RCC 7860 (cell line): Measurements from ENCODE around the gene TGFBI.
A peak's percentile ranks its signal among the peaks of the same experiment; 100 is the strongest.

Source experiments
- DNase-seq: peaks from one replicate; pipeline ENCODE4 v3.0.0-alpha.2; 2015; ENCODE audit warnings: low spot score
- FAIRE-seq: peaks from 2 replicates; lab custom pipeline; 2012; peaks lifted over from hg19 to GRCh38; lab: Jason Lieb, UNC

Gene TGFBI

DNA sequence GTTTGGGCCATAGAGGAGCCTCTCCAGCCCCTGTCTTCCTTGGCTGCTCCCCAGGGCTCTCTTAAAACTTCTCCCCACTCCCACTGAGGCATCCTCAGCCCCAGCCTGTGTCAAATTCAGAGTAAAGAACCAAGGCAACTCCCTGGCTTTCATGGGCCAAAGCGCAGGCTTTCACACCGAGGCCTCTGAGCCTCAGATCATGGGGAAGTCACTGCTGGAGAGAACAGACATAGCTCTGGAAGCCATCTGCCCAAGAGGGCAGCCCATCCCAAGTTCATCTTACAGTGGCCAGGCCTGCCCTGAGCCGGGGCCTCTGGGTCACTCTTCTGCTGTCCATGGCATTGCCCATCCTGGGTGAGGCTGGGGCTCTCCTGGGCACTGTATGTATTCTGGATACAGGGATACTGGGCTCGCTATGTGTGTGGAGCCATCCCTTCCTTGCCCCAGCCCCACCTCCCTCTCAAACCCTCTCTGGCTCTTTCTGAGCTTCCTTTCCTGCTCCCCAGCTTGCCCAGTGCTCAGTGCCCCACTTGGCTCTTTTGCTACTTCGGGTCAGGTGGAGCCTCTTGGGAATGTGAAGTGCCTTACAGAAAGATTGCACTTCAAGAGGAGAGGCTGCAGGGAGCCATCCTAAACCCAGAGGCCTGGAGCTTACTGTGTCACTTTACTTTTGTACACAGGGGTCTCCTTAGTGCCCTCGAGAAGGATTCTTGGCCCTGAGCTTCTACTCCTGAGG, 33.0 kb downstream of the TGFBI start:
- FAIRE-seq (no peak), DNase-seq (no peak)

DNA sequence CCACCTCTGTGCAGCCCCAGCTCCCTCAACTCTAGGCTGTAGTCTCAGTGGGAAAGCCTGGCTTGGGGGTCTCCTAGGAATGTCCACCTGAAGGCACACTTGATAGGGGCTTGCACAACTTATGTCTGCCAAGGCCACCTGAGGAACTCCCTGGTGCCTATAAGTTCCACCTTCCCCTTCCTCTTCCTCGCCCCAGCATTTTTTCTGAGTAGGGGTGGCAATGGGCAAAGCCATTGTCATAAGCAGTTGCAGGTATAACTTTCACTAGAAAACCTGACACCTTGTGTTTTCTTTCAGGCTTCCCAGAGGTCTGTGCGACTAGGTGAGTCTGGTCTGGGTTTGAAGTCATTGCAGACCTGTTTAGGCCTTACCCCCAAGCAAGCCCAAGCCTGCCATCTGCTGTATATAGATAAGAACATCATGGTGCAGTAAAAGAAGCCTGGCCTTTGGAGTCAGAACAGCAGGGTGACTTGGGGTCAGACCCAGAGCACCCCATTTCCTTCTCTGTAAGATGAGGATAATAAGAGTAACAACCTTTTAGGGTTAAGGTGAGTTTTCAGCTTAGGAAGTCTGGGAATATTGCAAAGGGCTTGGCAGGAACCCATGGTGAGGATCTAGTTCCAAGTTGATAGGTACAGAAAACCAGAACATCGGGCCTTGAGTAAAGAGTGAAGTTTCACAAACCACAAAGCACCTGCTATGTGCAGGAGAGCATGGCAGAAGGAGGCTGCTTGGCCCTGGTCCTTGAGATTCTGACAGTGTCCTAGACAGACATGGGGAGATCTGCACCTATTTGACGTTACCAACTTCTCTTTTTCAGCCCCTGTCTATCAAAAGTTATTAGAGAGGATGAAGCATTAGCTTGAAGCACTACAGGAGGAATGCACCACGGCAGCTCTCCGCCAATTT, 33.8 kb downstream of the TGFBI start:
- peak; percentile 46 for DNase-seq
- FAIRE-seq, result no peak

DNA sequence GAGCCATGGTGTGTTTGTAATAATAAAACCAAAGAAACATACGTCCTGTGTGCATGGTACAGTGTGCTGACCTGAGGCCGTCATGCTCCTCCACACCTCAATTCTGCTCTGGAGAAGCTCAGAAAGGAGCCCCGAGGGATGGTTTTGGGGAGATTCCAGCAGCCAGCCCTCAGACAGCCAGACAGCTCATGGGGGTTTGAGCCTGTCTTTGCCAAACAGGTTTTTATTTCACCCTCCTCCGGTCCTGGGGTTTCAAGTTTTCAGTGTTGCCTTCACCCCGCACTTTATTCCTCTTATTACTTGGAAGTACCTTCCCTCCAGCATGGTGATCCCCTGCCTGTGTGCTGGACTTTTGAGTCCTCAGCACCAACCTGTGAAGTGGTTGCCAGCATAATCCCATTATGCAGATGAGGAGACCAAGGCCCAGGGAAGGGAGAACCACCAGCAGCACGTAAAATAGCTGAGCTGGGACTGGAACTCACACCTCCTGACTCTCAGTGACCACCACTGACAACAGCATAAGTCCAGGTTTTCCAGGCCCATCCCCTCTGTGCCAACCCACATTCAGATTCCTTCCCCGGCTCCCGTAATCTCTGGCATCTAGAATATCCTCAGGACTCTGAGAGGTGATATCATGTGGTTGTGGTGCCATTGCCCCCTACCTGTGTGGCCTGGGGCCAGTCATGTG, 35.1 kb downstream of the TGFBI start:
- FAIRE-seq (no peak), DNase-seq (no peak)

DNA sequence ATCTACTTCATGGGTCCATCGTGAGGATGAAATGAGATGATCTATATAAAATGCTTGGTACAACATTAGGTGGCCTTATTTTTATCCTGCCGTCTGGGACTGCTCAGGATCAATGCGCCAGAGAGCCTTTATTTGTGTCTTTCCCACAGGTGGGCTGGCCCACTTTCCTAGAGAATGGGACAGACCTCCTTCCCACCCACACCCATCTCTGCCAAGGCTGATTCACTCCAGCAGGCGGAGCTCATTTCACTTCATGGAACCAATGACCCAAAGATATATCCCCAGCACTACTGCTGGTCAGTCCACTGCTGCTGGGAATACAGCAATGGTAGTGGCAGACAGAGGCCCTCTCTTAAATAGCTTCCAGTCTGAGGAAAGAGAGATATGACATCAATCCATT, 35.7 kb downstream of the TGFBI start:
- DNase-seq, result no peak
- no peak for FAIRE-seq

DNA sequence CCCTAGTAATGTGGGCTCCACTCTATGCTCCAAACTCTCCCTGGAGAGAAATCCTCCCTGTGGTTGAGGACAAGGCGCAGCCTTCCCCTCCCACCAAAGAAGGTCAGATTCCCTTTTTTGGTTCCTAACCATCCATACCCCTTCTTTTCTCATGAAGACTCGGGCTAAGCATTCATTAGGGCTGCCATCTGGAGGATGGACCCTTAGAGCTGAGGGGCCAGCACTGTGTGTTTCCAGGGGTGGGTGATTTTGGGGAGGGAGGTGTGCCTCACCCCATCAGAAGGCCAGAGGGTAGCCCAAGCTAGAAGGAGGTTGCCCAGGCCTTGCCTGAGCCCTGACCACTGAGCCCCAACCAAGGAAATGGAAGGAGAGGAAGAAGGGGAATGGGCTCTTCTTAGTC, 36.8 kb downstream of the TGFBI start:
- DNase-seq (no peak), FAIRE-seq (no peak)

DNA sequence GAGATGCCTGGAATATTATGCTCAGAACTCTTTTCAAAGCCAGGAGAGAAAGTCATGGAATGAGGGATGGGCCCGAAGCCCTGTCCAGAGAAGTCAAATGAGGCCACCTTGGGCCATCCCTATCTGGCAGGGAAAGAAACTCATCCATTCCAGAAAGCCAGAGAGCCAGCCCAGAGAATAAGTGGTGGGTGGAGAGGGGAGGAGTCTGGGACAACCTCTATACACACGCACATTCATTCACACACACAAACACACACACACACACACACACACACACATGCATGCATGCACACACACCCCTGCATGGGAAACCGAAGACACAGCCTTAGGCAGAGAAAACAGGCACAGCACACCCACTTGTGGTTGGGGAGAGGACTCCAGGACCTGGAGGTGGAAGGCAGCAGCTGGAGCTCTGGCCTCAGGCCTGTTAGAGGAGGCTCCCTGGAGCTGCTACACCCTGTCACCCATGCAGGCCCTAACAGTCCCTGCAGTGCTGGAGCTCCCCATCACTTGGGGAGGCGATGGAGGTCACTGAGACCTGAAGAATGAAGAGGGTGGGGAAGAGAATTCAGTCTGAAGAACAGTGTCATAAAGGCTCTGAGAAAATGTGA, 38.0 kb downstream of the TGFBI start:
- peak; percentile 49 for DNase-seq
- no peak for FAIRE-seq

DNA sequence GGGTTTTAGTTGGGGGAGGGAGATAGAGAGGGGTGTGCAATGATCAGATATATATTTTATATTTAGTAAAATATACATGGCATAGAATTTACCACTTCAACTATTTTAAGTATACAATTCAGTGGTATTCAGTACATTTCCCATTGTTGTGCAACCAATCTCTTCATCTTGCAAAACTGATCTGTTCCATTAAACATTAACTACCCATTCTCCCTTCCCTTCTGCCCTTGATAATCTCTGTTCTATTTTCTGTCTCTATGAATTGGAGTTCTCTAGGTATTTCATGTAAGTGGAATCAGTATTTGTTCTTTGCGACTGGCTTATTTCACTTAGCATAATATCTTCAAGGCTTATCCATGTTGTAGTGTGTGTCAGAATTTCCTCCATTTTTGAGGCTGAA, 38.6 kb downstream of the TGFBI start:
- DNase-seq (no peak), FAIRE-seq (peak; percentile 83)

DNA sequence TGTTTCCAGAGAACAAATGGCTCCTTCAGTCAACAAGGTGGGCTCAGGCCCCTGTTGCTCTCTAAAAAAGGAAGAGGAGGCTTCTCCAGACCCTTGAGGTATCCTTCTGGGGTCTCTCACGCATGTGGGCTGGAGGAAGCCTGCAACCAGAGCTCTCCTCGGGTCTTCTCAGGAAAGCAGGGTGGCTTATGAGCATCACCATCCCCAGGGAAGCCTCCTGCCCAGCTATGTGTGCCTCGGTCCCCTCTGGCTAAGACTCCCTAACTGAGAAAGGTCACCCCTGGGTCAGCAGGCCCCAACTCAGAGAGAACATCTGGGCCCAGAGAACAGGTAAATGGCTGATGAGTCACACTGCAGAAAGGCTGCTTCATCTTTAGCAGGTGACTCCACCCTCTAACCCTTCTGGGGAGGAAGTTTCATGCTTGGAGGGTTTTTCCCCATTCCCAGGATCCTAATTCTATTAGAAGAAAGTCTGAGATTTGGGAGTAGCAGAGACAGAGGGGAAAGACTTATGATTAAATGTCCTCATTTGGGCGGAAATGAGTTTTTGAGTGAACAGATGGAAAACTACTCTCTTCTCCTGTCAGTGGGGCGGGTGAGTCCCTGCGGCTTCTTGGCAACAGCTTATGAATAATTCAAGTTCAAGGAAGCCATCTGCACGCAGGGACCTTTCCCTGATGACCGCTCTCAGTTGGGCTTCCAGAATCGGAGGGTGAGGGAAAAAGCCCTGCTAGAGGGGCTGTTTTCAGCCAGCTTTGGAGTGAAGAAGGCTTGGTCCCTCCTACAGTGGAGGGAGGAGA, 41.9 kb downstream of the TGFBI start:
- DNase-seq, result no peak
- FAIRE-seq, result no peak

DNA sequence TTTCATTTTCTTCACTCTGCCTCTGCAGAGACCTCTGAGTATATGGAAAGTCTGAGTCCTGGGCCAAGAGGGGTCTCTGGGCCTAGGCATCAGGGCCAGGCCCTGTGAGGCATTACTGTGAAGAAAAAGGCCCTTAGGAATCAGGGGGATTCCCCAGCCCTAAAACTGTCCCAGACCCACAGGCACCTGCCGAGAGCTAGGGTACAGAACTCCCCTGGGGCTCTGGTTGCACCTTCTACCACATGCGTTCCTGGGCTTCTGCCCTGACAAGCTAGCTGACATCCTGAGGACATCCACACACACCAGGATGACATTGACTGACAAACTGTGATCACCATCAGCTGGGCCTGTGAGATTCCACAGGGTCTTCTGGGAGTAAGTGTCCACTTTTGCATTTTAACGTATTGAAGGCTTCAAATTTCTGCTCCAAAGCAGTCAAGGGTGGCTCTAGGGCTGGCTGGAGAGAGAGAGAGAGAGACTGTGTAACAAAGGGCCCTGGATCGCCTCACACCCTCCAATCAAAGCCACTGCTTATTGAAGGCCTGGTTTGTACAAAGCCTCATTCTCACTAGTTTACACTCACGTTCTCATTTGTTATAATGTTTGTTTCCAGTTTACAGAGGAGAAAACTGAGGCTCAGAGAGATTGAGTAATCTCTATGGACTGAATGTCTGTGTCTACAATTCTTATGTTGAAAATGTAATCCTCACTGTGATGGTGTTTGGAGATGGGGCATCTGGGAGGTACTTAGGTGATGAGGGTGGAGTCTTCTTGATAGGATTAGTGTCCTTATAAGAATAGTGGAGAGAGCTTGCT, 45.1 kb downstream of the TGFBI start:
- DNase-seq, result no peak
- FAIRE-seq, result no peak

DNA sequence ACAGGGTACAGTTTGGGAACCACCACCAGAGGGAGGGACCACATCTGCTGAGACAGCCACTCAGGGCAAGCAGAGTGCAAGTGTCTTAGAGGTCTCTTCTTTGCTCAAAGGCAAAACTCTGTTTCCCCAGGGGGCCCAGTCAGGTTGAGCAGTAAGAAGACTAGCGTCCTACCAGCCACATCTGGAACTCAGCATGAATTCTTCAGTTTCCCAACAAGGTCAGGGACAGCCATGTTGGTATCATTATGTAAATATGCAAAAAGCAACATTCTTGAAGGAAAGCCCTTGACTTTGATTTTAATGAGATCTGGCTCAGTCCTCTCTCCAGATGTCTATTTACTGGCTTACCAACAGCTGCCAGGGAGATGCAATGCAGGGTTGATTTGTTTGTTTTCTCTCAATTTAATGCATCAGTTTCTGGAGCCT, 46.7 kb downstream of the TGFBI start:
- no peak for DNase-seq
- no peak for FAIRE-seq

DNA sequence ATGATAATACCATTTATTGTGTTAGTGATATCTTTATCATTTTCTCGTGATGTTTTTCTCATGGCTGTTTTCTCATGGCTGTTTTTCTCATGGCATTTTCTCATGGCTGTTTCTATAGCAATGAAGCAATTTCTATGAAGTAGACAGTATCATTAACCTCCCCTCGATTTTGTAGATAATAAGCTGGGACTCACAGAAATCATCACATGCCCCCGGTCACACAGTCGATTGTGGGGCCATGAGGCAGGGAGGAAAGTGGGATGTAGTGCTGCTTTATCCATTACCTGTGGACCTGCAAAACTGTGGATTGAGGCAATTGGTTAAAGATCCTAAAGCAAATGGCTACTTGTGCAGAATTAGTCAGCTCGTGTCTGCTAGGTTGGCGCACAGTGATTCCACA, 47.3 kb downstream of the TGFBI start:
- FAIRE-seq, result no peak

DNA sequence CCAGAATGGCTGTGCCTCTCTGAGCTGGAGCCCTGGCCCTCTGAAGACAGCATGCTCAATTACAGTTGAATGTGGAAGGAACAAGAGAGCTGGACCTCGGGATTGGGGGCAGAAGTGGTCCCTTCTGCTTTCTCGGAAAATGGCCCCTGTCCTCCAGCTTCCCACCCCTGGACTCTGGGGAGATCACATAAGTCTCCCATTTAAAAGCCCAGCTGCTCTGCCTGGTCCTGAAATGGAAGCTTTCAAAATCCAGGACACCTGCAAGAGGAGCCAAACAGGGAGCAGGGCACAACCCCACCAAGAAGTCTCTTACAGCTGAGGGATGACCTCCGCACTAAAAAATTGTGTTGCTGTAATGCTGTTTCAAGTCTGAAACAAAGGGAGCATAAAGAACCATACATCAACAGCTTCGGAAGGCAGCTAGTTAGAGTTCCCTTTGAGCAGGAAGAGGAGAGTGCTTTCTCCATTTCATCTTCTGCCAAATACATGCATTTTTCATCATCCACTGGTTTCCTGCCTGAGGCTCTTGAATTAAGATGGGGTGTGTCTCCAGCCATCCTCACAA, 48.2 kb downstream of the TGFBI start:
- FAIRE-seq, result no peak

More for the DNA sequence above, 47.3 kb downstream of the TGFBI start:
- no peak for DNase-seq

DNA sequence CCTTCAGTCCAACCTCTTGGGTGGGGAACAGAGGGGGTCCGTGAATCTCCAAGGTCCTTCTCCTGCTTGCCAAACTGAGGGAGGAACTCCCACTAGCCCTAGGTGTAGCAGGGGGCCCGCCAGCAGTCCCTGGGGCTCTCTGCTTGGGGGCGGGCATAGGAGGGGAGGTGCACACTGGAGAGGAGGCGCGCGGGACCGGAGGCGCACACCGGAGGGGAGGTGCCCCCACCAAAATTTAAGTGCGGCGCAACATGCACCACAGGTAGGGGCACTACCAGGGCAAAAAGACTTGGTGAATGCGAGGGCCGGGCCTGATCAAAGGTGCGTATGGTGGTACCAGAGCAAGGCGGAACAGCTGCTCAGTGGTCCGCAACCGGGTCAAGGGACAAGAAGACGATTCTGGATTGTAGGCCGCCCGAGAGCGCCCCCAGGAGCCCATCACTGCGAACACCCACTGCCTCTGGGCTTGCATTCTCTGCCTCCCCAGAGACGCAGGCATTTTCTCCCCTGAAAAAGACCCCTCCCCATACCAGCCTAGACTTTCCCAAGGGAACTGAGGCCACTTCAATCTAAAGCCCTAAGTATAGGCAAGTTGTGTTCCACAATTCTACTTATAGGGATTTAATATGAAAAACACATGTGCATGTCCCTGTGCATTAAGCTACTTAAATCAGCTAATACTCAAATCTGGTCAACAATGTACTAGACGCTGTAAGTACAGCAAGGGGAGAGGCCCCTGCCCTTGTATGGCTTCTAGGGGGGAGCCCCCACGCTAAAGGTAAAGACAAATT, 50.6 kb downstream of the TGFBI start:
- FAIRE-seq, result no peak
- no peak for DNase-seq

More for the DNA sequence above, 48.2 kb downstream of the TGFBI start:
- no peak for DNase-seq

DNA sequence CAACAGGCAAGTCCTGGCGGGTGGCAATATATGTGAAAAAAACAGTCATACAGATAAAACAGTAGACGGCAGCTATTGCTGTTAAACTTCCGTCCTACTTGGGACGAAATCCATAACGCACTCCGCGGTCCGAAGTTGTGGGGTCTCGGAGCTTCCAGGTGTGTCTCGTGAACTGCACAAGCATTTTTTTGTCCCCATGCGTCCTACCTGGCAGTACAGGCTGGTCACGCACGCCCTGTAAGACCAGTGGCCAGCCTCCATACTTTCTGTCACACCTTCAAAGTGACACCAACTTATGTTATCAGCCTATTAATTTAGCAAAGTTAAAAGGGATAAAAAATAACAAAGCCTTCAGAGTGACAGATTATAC, 51.3 kb downstream of the TGFBI start:
- FAIRE-seq (no peak), DNase-seq (no peak)

DNA sequence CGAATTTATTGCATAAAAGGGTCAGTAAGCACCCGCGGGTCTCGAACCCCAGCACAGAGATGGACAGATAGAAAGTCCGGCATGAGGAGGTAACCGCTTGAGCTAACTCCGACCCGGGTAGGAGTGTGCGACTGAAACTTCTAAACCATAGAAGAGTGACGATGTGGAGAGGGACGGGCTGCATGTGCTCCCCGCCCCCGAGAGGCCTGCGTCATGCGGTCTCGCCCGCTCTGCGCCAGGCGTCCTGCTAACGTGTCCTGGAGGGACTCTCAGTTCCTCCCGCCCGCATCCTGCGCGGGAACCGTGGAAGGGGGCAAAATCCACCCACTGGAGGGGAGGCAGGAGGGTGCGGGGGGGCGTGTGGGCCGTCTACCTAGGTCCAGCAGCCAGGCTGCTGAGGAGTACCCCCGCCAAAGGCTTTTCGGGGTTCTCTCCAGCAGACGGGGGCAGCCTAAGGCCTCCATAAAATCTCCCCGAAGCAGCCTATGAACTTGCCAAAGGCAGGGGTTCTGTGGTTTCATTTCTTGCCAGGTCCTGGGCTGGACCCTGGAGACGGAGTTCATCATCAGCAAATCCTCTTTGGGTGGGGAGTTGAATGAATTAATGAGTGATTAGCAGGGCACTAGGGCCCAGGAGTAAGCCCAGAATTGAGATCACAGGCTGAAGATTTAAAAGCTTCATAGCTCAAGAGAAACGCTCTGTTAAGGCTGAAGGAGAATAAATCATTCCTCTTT, 51.9 kb downstream of the TGFBI start:
- peak; percentile 67 for FAIRE-seq

DNA sequence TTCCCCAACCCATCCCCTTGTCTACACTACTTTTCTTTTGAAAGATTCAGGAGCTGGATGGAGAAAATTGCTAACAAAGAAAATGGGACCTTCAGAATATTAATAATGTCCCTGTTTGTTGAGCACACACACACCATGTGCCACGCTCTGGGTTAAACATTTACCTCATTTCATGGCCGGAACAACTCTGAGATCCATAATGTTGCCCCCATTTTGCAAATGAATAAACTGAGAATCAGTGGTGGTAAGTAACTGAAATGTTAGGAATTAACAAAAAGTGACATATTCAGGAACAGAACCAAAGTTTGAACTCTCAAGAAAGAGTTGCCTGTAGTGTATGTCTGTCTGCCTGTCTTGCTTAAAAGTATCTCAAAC, 52.4 kb downstream of the TGFBI start:
- FAIRE-seq, result no peak
- DNase-seq, result no peak

More for the DNA sequence above, 51.9 kb downstream of the TGFBI start:
- DNase-seq, result peak; percentile 96

DNA sequence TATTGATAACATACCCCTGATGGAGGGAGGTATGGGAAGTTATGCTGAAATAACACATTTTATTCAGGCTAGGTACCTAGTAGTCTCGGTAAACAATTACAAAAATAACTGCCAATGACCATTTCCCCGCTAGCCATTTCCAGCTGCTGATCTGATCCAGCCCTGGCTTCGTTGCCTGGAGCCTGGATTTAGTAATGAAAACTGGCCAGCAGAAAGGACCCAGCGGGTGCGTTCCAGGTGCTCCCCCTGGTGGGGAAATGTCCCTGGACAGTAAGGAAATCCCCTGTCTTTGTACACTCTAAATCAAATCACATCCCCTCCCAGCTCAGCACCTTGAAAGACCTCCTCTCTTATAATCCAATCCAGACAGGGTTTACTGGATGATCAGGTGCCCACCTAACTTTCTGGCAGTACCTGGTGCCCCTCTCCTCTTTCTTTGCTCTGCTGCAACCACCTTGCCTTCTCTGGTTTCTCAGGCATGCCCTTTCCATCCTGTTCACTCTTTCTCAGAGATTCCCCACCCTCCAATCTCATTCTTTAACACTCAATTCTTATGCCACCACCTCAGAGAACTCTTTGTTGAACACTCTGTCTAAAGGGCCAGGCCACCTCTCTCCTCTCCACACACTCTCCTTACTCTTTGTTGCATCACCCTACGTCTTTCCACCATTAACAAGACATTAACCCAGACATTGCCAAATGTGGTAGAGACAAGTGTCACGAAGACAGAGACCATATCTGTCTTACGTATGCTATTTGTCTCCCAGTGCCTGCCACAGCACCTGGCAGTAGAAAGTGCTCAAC, 53.8 kb downstream of the TGFBI start:
- FAIRE-seq, result peak; percentile 61

More for the DNA sequence above, 53.8 kb downstream of the TGFBI start:
- DNase-seq, result peak; percentile 63
